IMR-90 (cell line): ENCODE results near the gene ABCC10. TPM values are rescaled to one million over a fixed set of nuclear protein-coding genes. Genes with fewer than 3 reads are reported as not detected.

Experiments used
- ATAC-seq: fragments of 200-7000 bp; cut with Tn5 transposase; 2 replicates; pipeline ENCODE4 v1.9.1; 2020; ENCODE audit warnings: low read depth, mild to moderate bottlenecking, moderate library complexity
- BruUV-seq: library from RNA; stranded (reverse); fragments of 400-500 nt; replicated peaks from 2 replicates; lab custom pipeline; 2021; lab: Mats Ljungman, UMichigan
- CTCF ChIA-PET: fragments of 300-600 bp; formaldehyde crosslinking; extraction: SDS; loops from one replicate; lab custom pipeline; 2021; ENCODE audit warnings: antibody characterized with exemption; lab: Yijun Ruan, JAX
- POLR2A ChIA-PET: fragments of 300-600 bp; sonication (Branson Sonifier 250); formaldehyde crosslinking; loops from one replicate; lab custom pipeline; 2022; ENCODE audit warnings: antibody characterized with exemption; ENCODE audit not compliant: unreplicated experiment; lab: Charles Lee
- DNase-seq: peaks from one replicate; pipeline ENCODE4 v3.0.0; 2013
- H2AFZ ChIP-seq: replicated peaks from 2 replicates; pipeline ENCODE3; 2013; ENCODE audit warnings: low read length, mild to moderate bottlenecking; ENCODE audit not compliant: poor library complexity
- H2AK5ac ChIP-seq: 2 replicates; pipeline ENCODE4 v1.6.1; 2013; ENCODE audit warnings: low read depth, low read length, inconsistent platforms
- H2AK9ac ChIP-seq: replicated peaks from 2 replicates; pipeline ENCODE3; 2013; ENCODE audit warnings: mild to moderate bottlenecking, low read depth, low read length, moderate library complexity; ENCODE audit not compliant: poor library complexity
- H2BK120ac ChIP-seq: 2 replicates; pipeline ENCODE4 v1.6.1; 2013; ENCODE audit warnings: low read depth, low read length, inconsistent platforms
- H2BK15ac ChIP-seq: 3 replicates; pipeline ENCODE4 v1.6.1; 2013; ENCODE audit warnings: low read depth, low read length, inconsistent platforms
- H2BK20ac ChIP-seq: 2 replicates; pipeline ENCODE4 v1.6.1; 2013; ENCODE audit warnings: low read depth, mild to moderate bottlenecking, inconsistent platforms, low read length, moderate library complexity
- H2BK5ac ChIP-seq: 2 replicates; pipeline ENCODE4 v1.6.1; 2013; ENCODE audit warnings: mild to moderate bottlenecking, low read depth, low read length, inconsistent platforms; ENCODE audit not compliant: poor library complexity, severe bottlenecking
- H3K14ac ChIP-seq: replicated peaks from 2 replicates; pipeline ENCODE4 v1.6.1; 2013; ENCODE audit warnings: low read depth, low read length, inconsistent platforms
- H3K18ac ChIP-seq: 2 replicates; pipeline ENCODE4 v1.6.1; 2013; ENCODE audit warnings: low read depth, low read length, control low read depth
- H3K23ac ChIP-seq: 2 replicates; pipeline ENCODE4 v1.6.1; 2013; ENCODE audit warnings: low read depth, low read length, inconsistent platforms
- H3K27ac ChIP-seq: 2 replicates; pipeline ENCODE4 v1.5.1; 2013; ENCODE audit warnings: mild to moderate bottlenecking, control low read depth, low read length; ENCODE audit not compliant: insufficient read depth
- H3K27me3 ChIP-seq: 2 replicates; pipeline ENCODE4 v1.6.1; 2013; ENCODE audit warnings: low read length; ENCODE audit not compliant: control insufficient read depth, insufficient read depth
- H3K36me3 ChIP-seq: 2 replicates; pipeline ENCODE4 v1.6.1; 2013; ENCODE audit warnings: low read length, mixed read lengths; ENCODE audit not compliant: control insufficient read depth, insufficient read depth
- H3K4ac ChIP-seq: 2 replicates; pipeline ENCODE4 v1.6.1; 2013; ENCODE audit warnings: low read depth, low read length, inconsistent platforms
- H3K4me1 ChIP-seq: 2 replicates; pipeline ENCODE4 v1.6.1; 2013; ENCODE audit warnings: low read length, mixed read lengths; ENCODE audit not compliant: control insufficient read depth, insufficient read depth
- H3K4me2 ChIP-seq: 2 replicates; pipeline ENCODE4 v1.6.1; 2013; ENCODE audit warnings: low read depth, mild to moderate bottlenecking, control low read depth, low read length, moderate library complexity
- H3K4me3 ChIP-seq: 2 replicates; pipeline ENCODE4 v1.5.1; 2013; ENCODE audit warnings: low read depth, mild to moderate bottlenecking, control low read depth, low read length, moderate library complexity; ENCODE audit not compliant: insufficient read depth
- H3K56ac ChIP-seq: 2 replicates; pipeline ENCODE4 v1.6.1; 2013; ENCODE audit warnings: low read length, inconsistent platforms; ENCODE audit not compliant: insufficient read depth; ENCODE audit errors: extremely low read depth
- H3K79me1 ChIP-seq, 2 experiments: 2 replicates each; pipeline ENCODE4 v1.6.1; 2013; ENCODE audit warnings: low read length in 2 of 2, inconsistent platforms in 1 of 2, low read depth in 1 of 2
- H3K9ac ChIP-seq: 2 replicates; pipeline ENCODE4 v1.6.1; 2013; ENCODE audit warnings: low read depth, low read length, control low read depth
- H3K9me1 ChIP-seq: 2 replicates; pipeline ENCODE4 v1.6.1; 2013; ENCODE audit warnings: low read length, inconsistent platforms; ENCODE audit not compliant: insufficient read depth
- H3K9me3 ChIP-seq: 2 replicates; pipeline ENCODE4 v1.6.1; 2013; ENCODE audit warnings: low read length; ENCODE audit not compliant: control insufficient read depth, insufficient read depth
- H4K20me1 ChIP-seq: 2 replicates; pipeline ENCODE4 v1.6.1; 2013; ENCODE audit warnings: low read length, inconsistent platforms; ENCODE audit not compliant: insufficient read depth
- H4K5ac ChIP-seq: 2 replicates; pipeline ENCODE4 v1.6.1; 2013; ENCODE audit warnings: mild to moderate bottlenecking, low read depth, low read length, control low read depth
- H4K8ac ChIP-seq, 2 experiments: 2 replicates each; pipeline ENCODE4 v1.6.1; 2013; ENCODE audit warnings: low read depth in 2 of 2, low read length in 2 of 2, control low read depth in 1 of 2, inconsistent platforms in 1 of 2
- H4K91ac ChIP-seq: 2 replicates; pipeline ENCODE4 v1.6.1; 2013; ENCODE audit warnings: low read depth, low read length, inconsistent platforms; ENCODE audit not compliant: insufficient read depth
- BHLHE40 ChIP-seq: fragments of 150-350 bp; IDR thresholded peaks from 2 replicates; pipeline ENCODE4 v1.6.1; 2016; ENCODE audit warnings: mild to moderate bottlenecking, low read depth, low read length
- CEBPB ChIP-seq: IDR thresholded peaks from 2 replicates; pipeline ENCODE4 v1.6.1; 2012; ENCODE audit warnings: low read depth, low read length, improper control_type of control experiment
- CHD1 ChIP-seq: IDR thresholded peaks from 2 replicates; pipeline ENCODE4 v1.6.1; 2012; ENCODE audit warnings: low read depth, low read length, improper control_type of control experiment
- CTCF ChIP-seq: conservative IDR thresholded peaks from 2 replicates; pipeline ENCODE4 v1.5.1; 2012; ENCODE audit warnings: mild to moderate bottlenecking, low read depth, low read length, improper control_type of control experiment
- ELK1 ChIP-seq: fragments of 150-350 bp; IDR thresholded peaks from 2 replicates; pipeline ENCODE4 v1.6.1; 2016; ENCODE audit warnings: low read depth, mild to moderate bottlenecking, low read length, moderate library complexity, borderline replicate concordance
- FOS ChIP-seq: fragments of 150-350 bp; IDR thresholded peaks from 2 replicates; pipeline ENCODE4 v1.6.1; 2016; ENCODE audit warnings: low read depth, low read length
- MAFK ChIP-seq: IDR thresholded peaks from 2 replicates; pipeline ENCODE4 v1.6.1; 2012; ENCODE audit warnings: low read depth, low read length, improper control_type of control experiment
- MAZ ChIP-seq: IDR thresholded peaks from 2 replicates; pipeline ENCODE4 v1.6.1; 2012; ENCODE audit warnings: low read depth, mild to moderate bottlenecking, low read length, improper control_type of control experiment, moderate library complexity, borderline replicate concordance
- MXI1 ChIP-seq: IDR thresholded peaks from 2 replicates; pipeline ENCODE4 v1.6.1; 2012; ENCODE audit warnings: low read depth, mild to moderate bottlenecking, low read length, moderate library complexity, borderline replicate concordance
- NFE2L2 ChIP-seq: fragments of 150-350 bp; IDR thresholded peaks from 2 replicates; pipeline ENCODE4 v1.6.1; 2016; ENCODE audit warnings: low read depth, mild to moderate bottlenecking, low read length
- POLR2A ChIP-seq: IDR thresholded peaks from 2 replicates; pipeline ENCODE4 v1.6.1; 2012; ENCODE audit warnings: mild to moderate bottlenecking, low read depth, low read length
- RAD21 ChIP-seq: IDR thresholded peaks from 2 replicates; pipeline ENCODE4 v1.6.1; 2012; ENCODE audit warnings: low read length, improper control_type of control experiment
- RCOR1 ChIP-seq: IDR thresholded peaks from 2 replicates; pipeline ENCODE4 v1.6.1; 2012; ENCODE audit warnings: mild to moderate bottlenecking, low read length, improper control_type of control experiment; ENCODE audit not compliant: insufficient replicate concordance
- RFX5 ChIP-seq: IDR thresholded peaks from 2 replicates; pipeline ENCODE4 v1.8.0; 2012; ENCODE audit warnings: low read depth, mild to moderate bottlenecking, low read length, moderate library complexity
- SMC3 ChIP-seq: fragments of 150-350 bp; IDR thresholded peaks from 2 replicates; pipeline ENCODE4 v1.6.1; 2016; ENCODE audit warnings: low read depth, mild to moderate bottlenecking, antibody characterized with exemption, low read length, moderate library complexity
- USF2 ChIP-seq: fragments of 150-350 bp; IDR thresholded peaks from 2 replicates; pipeline ENCODE4 v1.6.1; 2017; ENCODE audit warnings: mild to moderate bottlenecking, antibody characterized with exemption, low read length, low read depth
- WGBS, 2 experiments: methylation state at CpG; one replicate each; pipeline versions ENCODE4 v1.1.5 to v1.1.7; 2013; ENCODE audit warnings: missing lambda C conversion rate in 2 of 2; ENCODE audit not compliant: insufficient read length in 1 of 2; ENCODE audit errors: extremely low coverage in 2 of 2; 5-methylcytosine and 5-hydroxymethylcytosine counted together
- dilution Hi-C: fragments of 300-500 bp; cut with HindIII; formaldehyde crosslinking; loops from one replicate; pipeline ENCODE4 v1.14.3; 2018; ENCODE audit warnings: low sequenced_read_pairs; ENCODE audit not compliant: unreplicated experiment
- in situ Hi-C: fragments of 300-500 bp; cut with MboI; formaldehyde crosslinking; loops from 3 replicates; pipeline ENCODE4 v1.14.3; 2019; ENCODE audit warnings: low sequenced_read_pairs, inconsistent platforms, mixed read lengths
- intact Hi-C: fragments of 100-400 bp; cut with micrococcal nuclease; formaldehyde crosslinking; loops from 2 replicates; pipeline ENCODE4 v1.10.0; 2022
- polyA plus RNA-seq, 3 experiments: library from polyadenylated mRNA; depleted of rRNA; stranded (reverse); fragments of >200 nt; gene quantifications; 2 replicates each; pipeline ENCODE4 v1.2.3, GENCODE V29; 2012; ENCODE audit warnings: low replicate concordance in 1 of 3
- total RNA-seq: library from RNA; depleted of rRNA; stranded (reverse); fragments of >200 nt; gene quantifications from 2 replicates; pipeline ENCODE4 v1.2.3, GENCODE V29; 2012

The ABCC10 gene
- total and polyA plus RNA-seq, 2 of the 4 experiments (the other 2 are of a cell fraction): 7.0 to 26.3 TPM

GRCh38 chr6:43401730-43402129 lies 25.6 kb upstream of the ABCC10 start:
- Histone ChIP-seq H4K5ac (no peak overlapping the region), H4K91ac (no peak overlapping the region), H3K27me3 (peaks cover 33% of the 10 kb centered on the region), H3K4ac (no peak overlapping the region), H3K4me2 (no peak overlapping the region), H2AFZ (no peak overlapping the region), H3K9me1 (no peaks in the 10 kb centered on the region), H3K27ac (no peak overlapping the region), H3K9me3 (no peaks in the 10 kb centered on the region), H3K9ac (no peak overlapping the region), H2BK5ac (no peak overlapping the region), H3K23ac (no peak overlapping the region; the same call in 1 of the 2 replicates), H4K8ac (no peak overlapping the region), H3K4me1 (no peaks in the 10 kb centered on the region), H3K56ac (no peak overlapping the region), H2BK15ac (no peak overlapping the region), H2BK120ac (no peak overlapping the region), H3K4me3 (no peak overlapping the region), H3K14ac (no peak overlapping the region), H3K79me1 (no peaks in the 10 kb centered on the region), H2AK5ac (no peak overlapping the region), H4K20me1 (no peaks in the 10 kb centered on the region), H3K18ac (no peak overlapping the region), H3K36me3 (no peaks in the 10 kb centered on the region), H2AK9ac (no peak overlapping the region), H2BK20ac (no peak overlapping the region)
- no peak for ATAC-seq
- TF ChIP-seq BHLHE40 (no peak), MAZ (no peak), RCOR1 (no peak), ELK1 (no peak), POLR2A (no peak), MXI1 (no peak), FOS (no peak), SMC3 (no peak), RAD21 (no peak), CTCF (no peak), RFX5 (no peak), NFE2L2 (no peak), MAFK (no peak), USF2 (no peak), CHD1 (no peak), CEBPB (no peak)
- no TSS peak for BruUV-seq
- DNase-seq: no peak
- intact Hi-C loops (no loop called here), dilution Hi-C loops (no loop called here), in situ Hi-C loops (no loop called here)
- WGBS, 2 experiments: 100% methylated on average over 1 of the region's 3 CpGs; no CpG with 5 or more reads in 1 of the 2 experiments
- ChIA-PET CTCF (no interaction called here), POLR2A (no interaction called here)
